ENCODE data around the gene ENO2.

Gene ENO2

GRCh38 chr12:6932766-6933165 is 18.4 kb downstream of the ENO2 start:
- DNase-seq (ENCODE audit: low read depth, low spot score): no peak

- DNase-seq (ENCODE audit: low read depth, low spot score): no peak
Observed at GRCh38 chr12:6934110-6934509, 19.7 kb downstream of the ENO2 start.

DNA sequence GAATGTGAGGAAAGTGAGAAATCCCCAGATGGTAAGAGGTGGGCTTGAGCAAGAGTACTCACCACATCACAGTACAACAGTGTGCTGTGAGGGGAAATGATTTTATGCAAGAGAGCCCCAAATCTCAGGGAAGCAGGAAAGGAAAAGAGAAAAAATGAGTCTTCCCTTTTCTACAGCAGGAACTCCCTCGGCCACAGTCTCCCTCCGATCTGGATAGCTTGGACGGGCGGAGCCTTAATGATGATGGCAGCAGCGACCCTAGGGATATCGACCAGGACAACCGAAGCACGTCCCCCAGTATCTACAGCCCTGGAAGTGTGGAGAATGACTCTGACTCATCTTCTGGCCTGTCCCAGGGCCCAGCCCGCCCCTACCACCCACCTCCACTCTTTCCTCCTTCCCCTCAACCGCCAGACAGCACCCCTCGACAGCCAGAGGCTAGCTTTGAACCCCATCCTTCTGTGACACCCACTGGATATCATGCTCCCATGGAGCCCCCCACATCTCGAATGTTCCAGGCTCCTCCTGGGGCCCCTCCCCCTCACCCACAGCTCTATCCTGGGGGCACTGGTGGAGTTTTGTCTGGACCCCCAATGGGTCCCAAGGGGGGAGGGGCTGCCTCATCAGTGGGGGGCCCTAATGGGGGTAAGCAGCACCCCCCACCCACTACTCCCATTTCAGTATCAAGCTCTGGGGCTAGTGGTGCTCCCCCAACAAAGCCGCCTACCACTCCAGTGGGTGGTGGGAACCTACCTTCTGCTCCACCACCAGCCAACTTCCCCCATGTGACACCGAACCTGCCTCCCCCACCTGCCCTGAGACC is 21.2 kb downstream of the ENO2 start:
- DNase-seq (ENCODE audit: low read depth, low spot score): no peak

GRCh38 chr12:6936194-6936635 is 21.8 kb downstream of the ENO2 start:
- no peak for DNase-seq (ENCODE audit: low read depth, low spot score)

DNA sequence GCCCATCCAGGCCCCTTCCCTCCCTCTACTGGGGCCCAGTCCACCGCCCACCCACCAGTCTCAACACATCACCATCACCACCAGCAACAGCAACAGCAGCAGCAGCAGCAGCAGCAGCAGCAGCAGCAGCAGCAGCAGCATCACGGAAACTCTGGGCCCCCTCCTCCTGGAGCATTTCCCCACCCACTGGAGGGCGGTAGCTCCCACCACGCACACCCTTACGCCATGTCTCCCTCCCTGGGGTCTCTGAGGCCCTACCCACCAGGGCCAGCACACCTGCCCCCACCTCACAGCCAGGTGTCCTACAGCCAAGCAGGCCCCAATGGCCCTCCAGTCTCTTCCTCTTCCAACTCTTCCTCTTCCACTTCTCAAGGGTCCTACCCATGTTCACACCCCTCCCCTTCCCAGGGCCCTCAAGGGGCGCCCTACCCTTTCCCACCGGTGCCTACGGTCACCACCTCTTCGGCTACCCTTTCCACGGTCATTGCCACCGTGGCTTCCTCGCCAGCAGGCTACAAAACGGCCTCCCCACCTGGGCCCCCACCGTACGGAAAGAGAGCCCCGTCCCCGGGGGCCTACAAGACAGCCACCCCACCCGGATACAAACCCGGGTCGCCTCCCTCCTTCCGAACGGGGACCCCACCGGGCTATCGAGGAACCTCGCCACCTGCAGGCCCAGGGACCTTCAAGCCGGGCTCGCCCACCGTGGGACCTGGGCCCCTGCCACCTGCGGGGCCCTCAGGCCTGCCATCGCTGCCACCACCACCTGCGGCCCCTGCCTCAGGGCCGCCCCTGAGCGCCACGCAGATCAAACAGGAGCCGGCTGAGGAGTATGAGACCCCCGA is 22.5 kb downstream of the ENO2 start:
- peak; percentile 32 for DNase-seq (ENCODE audit: low read depth, low spot score)

GRCh38 chr12:6937481-6938352 is 23.3 kb downstream of the ENO2 start:
- DNase-seq (ENCODE audit: low read depth, low spot score): peak; percentile 98

DNA sequence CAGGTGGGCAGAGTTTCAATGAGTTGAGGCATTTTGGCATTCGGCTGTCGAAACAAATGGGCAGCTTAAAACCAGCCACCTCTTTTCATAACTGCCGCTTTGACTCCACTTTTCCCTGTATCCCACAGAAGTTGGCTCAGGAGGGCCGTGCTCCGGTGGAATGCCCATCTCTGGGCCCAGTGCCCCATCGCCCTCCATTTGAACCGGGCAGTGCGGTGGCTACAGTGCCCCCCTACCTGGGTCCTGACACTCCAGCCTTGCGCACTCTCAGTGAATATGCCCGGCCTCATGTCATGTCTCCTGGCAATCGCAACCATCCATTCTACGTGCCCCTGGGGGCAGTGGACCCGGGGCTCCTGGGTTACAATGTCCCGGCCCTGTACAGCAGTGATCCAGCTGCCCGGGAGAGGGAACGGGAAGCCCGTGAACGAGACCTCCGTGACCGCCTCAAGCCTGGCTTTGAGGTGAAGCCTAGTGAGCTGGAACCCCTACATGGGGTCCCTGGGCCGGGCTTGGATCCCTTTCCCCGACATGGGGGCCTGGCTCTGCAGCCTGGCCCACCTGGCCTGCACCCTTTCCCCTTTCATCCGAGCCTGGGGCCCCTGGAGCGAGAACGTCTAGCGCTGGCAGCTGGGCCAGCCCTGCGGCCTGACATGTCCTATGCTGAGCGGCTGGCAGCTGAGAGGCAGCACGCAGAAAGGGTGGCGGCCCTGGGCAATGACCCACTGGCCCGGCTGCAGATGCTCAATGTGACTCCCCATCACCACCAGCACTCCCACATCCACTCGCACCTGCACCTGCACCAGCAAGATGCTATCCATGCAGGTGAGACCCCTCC is 24.2 kb downstream of the ENO2 start:
- no peak for DNase-seq (ENCODE audit: low read depth, low spot score)

- no peak for DNase-seq (ENCODE audit: low read depth, low spot score)
Observed at GRCh38 chr12:6939191-6939540, 24.8 kb downstream of the ENO2 start.

- DNase-seq (ENCODE audit: low read depth, low spot score): no peak
Observed at GRCh38 chr12:6941267-6941666, 26.9 kb downstream of the ENO2 start.

GRCh38 chr12:6941782-6942181 is 27.4 kb downstream of the ENO2 start:
- DNase-seq (ENCODE audit: low read depth, low spot score): no peak

DNA sequence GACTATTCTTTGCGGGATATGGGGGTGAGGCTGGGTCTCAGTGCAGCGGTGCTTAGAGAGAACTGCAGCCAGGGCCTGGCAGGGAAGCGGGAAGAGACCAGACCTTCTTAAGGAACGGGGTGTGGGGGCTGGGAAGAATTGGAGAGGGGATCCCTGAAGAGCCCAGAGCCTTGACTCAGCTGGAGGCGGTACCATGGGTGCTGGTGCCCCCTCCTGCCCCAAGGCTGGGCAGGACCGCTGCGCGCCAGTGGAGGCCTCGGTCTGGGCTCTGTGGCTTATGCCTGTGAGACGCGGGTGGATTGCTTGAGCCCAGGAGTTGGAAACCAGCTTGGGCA is 27.9 kb downstream of the ENO2 start:
- no peak for DNase-seq (ENCODE audit: low read depth, low spot score)

GRCh38 chr12:6943389-6943721 is 29.0 kb downstream of the ENO2 start:
- DNase-seq (ENCODE audit: low read depth, low spot score): peak; percentile 93

DNA sequence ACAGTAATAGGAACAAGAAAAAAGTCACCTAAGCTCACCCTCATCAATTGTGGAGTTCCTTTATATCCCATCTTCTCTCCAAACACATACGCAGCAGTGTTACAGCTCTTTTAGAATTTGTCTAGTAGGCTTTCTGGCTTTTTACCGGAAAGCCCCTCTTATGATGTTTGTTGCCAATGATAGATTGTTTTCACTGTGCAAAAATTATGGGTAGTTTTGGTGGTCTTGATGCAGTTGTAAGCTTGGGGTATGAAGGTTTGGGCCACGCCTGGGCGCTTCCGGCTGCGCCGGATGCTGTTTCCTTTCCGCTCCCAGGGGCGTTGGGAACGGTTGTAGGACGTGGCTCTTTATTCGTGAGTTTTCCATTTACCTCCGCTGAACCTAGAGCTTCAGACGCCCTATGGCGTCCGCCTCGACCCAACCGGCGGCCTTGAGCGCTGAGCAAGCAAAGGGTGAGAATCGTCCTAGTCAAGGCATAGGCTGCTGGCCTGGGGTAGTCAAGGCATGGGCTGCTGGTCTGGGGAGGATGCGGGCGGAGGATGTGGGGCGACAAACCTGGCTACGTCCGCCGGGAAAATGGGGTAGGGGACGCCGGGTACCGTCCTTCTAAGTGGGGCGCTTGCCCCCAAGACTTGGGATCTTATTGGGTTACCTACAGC is 29.5 kb downstream of the ENO2 start, which contains the start of the genes C12orf57 and RNU7-1:
Gene C12orf57 (plus strand): TSS at position 301 of the 659 bp plus-strand sequence. CDS start 100 bp downstream, at position 401.
Gene RNU7-1 (plus strand): TSS at position 95 of the 659 bp plus-strand sequence.
- DNase-seq (ENCODE audit: low read depth, low spot score): peak; percentile 99

DNA sequence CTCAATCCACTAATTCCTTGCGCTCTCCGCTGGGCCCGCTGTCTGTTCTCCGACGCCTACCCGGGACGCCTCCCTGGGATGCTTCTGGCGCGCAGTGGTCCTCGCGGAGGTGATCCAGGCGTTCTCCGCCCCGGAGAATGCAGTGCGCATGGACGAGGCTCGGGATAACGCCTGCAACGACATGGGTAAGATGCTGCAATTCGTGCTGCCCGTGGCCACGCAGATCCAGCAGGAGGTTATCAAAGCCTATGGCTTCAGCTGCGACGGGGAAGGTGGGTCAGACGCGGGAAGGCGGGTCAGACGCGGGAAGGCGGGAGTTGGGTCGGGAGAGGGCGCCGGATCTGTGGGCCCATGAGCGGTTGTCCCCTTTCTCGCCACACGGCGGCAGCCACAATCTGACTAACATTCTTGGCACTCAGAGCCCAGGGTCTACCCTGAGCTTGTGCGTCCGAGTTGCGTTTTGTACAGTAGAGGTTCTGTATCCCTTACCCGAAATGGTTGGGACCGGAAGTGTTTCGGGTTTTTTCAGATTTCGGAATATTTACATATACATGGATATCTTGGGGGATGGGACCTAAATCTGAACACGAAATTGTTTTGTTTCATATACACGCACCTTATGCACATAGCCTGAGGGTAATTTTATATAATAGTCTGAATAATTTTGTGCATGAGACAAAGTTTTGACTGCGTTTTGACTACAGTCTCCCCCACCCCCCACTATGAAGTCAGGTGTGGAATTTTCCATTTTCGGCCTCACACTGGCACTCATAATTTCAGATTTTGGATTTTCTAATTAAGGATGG is 30.2 kb downstream of the ENO2 start:
- peak; percentile 96 for DNase-seq (ENCODE audit: low read depth, low spot score)

DNA sequence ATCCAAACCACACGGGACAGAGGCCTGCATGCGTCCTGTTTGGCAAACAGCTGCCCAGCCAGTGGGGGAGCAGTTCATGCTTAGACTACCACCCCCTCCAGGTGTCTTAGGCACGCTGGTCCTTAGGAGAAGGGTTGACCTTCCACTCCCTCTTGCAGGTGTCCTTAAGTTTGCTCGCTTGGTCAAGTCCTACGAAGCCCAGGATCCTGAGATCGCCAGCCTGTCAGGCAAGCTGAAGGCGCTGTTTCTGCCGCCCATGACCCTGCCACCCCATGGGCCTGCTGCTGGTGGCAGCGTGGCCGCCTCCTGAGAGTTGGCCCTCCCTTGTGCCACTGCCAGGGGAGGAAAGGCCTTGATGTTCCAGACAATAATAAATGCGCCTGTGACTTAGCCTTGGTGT is 31.2 kb downstream of the ENO2 start:
- no peak for DNase-seq (ENCODE audit: low read depth, low spot score)

- DNase-seq (ENCODE audit: low read depth, low spot score): peak; percentile 98
Observed at GRCh38 chr12:6946033-6946919, 31.9 kb downstream of the ENO2 start.

DNA sequence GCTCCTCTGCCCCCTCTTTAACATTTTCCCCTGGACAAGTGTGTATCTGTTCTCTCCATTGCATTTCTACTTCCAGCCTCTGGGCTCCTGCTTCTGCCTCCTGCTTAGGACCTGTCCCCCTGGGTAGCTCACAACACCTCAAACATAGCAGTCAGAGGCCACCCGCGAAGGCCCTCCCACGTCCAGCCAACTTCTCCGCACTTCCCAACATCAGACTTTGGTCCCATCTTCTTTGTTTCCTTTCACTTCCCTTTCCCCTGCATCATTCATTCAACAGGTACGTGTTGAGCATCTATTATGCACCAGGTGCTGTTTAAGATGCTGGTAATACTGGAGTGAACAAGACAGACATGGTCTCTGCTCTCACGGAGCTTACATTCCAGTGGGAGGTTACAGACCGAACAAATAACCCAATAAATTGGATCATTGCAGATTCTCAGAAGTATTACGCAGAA is 32.6 kb downstream of the ENO2 start:
- no peak for DNase-seq (ENCODE audit: low read depth, low spot score)

GRCh38 chr12:6947615-6948014 is 33.2 kb downstream of the ENO2 start:
- DNase-seq (ENCODE audit: low read depth, low spot score): no peak
